ENCODE results near the gene DDX24. TPM values are rescaled to one million over a fixed set of nuclear protein-coding genes. Genes with fewer than 3 reads are reported as not detected.

Gene DDX24
- total RNA-seq, 1 donor from 2014 or later: 82.1 TPM

DNA sequence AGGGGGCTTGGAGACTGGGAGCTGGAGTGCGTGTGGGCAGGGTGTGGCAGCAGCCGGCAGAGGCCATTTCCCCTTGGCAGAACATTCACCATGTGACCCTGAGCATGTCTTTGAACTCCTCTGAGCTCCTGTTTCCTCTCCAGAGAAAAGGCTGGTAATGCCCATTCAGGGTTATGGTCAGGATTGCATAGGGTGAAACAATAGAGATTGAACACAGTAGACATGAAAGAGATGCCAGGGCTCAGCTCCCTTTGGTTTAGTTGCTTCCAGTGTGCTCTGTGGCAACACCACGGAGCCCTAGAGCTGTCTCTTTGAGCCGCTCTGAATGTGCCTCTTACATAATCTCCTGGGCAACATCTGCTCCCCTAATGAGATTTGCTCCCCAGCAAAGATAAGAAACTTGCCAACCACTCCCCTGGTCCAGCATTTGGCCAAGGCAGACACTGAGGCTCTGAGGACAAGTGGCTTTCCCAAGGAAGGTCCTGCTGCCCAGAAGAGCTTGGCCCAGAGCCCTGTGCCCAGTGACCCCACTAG, 34.1 kb upstream of the DDX24 start:
- DNase-seq (ENCODE audit: low spot score): peak; percentile 54

DNA sequence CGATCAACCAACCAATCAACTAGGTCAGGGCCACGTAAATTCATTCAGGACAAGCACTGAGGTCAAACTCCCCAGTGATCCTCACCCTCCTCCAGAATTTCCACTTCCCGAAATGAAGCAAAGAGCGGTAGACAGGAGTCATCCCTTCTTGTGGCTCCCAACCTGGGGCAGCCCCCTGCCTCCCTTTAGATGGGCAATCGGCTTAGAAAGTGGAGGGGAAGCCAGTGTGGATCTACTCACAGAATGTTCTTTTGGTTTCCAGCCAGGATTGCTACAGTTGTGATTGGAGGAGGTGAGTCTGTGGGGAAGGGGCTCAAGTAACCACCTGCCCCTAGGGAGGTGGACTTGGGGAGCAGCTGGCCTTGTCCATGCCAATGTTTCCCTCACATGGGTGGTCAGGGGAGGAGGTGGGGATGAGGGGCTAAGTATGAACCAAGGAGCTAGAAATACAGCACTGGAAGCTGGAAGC, 33.6 kb upstream of the DDX24 start:
- DNase-seq (ENCODE audit: low spot score): no peak

DNA sequence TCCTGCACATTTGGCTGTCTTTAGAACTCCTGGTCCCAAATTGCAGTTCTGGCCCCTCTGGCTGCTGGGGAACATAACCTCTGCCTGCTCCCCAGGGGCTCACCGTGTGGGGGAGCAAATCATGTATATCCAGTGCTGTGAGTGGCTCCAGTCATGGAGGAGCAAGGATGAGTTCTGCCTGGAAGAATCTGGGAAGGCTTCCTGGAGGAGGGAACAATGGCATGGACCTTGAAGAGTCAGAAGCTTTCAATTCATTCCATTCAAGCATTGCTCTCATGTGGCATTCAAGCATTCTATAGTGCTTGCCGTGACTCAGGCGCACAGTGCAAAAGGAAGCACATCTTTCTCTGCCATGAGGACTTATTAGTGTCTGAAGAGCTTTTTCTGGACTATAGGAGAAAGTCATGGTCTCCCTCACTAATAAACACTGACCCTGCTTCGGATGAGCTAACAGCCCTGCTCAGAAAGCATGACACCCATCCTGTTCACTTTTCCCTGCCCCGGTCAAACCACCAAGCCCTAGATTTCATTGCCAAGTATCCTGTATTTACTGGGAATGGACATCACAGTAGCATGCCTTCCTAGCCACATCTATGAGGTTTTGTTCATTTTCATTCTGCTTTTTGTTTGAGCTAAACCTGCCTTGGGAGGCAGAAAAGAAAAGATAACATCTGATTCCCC, 33.0 kb upstream of the DDX24 start:
- no peak for DNase-seq (ENCODE audit: low spot score)

DNA sequence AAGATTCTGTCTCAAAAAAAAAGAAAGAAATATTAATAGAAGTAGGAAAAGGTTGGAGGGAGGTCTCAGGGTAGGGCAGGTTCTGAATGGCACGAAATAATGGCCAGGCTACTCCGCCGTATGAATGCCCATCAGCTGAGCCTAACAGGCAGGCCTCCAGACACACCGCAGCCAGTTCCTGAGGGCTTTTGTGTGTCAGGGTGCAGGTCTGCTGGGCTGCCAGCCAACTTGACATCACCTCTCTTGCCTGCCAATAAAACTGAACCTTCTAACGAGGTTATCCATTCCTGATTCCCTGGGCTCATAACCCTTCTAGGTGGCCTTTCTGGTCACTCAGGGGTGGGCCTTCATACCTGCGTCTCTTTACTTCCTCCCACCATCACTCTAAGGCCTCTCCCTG, 32.5 kb upstream of the DDX24 start:
- no peak for DNase-seq (ENCODE audit: low spot score)

DNA sequence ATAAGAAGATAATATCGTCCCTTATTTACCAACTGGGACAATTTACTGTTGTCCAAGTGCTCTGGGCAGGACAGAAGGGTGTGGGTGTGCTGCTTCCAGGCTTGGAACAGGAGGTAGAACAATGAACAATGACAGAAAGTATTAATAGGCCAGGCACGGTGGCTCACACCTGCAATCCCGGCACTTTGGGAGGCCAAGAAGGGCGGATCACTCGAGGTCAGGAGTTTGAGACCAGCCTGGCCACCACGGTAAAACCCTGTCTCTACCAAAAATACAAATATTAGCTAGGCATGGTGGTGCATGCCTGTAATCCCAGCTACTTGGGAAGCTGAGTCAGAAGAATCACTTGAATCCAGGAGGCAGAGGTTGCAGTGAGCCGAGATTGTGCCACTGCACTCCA, 32.1 kb upstream of the DDX24 start:
- no peak for DNase-seq (ENCODE audit: low spot score)

DNA sequence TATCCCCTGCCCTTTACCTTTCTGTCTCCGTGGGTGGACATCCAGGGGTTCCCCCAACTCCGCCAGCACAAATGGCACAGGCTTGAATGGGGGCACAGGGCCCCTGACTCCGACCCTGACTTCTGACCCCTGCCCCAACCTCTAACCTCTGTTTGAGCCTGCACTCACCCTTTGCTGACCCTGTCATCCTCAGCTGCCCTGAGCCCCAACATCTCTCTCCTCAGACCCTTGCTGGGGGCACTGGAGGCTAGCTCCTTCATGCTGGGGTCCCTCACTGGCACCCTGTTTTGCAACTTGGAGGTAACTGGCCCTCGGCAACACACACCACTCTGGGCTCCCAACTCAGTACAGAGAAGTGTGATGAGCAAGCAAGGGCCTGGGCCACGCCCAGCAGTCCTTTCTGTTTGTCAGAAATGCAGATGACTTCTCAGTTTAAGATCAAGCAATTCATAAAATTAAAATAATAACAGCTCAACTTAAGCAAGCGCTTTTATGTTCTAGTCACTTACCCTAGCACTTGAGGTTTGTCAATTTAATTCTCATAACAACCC, 31.6 kb upstream of the DDX24 start:
- DNase-seq (ENCODE audit: low spot score): no peak

DNA sequence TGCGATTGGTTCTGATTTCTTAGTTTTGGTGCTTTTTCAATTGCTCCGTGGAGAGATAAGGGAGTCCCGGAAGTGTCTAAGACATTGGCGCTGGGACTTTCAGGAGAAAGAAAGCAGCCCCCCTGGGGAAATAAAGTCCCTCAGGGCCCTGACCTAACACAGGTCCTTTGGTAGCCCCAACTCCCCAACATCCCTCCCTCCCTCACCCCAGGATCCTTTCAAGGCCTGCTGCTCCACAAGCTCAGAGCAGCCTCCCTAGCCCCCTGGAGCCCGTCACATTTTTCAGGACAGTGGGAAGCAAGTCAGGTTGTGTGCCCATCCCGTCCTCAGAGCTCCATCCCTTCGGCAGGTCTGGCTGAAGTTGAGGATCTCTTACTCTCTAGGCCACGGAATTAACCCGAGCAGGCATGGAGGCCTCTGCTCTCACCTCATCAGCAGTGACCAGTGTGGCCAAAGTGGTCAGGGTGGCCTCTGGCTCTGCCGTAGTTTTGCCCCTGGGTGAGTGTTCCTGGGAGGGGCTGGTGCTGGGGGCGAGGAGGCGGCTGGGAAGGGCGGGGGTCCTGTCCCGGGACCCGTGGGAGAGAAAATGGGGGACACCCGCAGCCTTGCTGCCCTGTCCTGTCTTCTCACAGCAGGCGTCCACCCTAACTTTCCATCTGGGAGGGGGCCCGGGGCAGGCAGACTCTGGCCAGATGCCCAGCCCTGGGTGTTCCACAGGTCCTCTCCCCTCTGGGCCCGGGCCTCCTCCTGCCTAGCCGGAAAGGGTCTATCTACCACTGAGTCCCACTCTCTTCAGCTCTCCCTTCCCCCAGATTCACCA, 30.5 kb upstream of the DDX24 start:
- DNase-seq (ENCODE audit: low spot score): no peak

DNA sequence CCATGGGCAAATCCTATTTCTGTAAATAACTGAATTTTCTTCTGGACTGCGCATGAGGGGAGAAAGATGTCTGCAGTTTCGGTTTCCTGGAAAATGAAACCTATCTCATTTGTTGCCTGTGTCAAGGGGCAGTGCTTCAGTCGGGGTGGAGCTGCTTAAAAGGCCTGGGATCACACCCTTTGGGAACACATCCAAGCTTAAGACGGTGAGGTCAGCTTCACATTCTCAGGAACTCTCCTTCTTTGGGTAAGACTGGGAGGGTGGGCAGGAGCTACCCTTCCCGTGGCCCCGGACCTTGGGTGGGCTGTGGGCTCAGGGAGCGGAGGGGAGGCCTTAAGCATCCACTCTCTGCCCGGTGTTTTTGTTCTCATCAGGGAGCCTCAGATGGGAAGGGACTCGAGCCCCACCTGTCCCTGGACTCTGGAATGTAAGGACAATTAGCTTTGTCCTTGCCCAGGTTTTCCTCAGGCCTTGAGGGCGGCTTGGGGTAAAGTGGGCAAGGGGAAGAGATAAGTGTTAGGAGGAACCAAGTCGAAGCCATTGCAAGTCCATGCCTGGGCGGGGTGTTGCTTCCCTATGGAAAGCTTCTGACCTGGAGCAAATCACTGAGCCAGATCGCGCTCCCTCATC, 29.7 kb upstream of the DDX24 start, which contains the start of gene IFI27:
TSS of gene IFI27 (plus strand) at position 185 of the 630 bp plus-strand sequence.
- DNase-seq (ENCODE audit: low spot score): peak; percentile 60

DNA sequence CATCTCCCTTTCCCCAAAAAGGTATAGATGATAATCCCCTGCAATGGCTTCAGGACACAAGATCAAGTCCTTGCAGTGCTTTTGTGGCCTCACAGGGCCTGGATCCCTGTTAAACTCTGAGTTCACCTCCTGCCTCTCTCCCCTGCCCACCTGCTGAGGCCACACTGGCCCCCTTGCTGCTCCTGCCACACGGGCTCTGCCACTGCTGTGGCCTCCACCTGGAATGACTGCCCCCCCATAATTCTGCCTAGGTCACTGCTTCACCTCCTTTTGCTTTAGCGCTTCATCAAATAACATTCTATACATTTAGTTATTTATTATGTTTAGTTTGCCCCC, 28.9 kb upstream of the DDX24 start:
- no peak for DNase-seq (ENCODE audit: low spot score)

DNA sequence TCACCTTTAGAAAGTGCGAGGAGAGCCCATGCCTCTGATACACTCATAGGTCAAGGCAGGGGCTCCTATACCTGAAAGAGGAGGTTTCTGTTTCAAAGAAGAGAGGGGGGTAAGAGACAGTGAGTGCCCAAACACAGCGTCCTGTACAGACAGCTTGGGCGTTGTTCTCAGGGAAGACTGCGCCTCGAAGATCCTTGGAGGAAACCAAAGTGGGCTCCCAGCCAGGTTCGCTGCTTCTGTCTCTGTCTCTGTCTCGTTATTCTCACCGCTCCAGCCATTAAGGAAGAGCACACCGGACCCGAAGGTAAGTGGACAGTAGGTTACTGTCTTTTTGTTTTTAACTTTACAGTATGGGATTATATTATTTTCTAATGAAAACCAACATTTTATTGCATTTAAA, 23.7 kb upstream of the DDX24 start:
- no peak for DNase-seq (ENCODE audit: low spot score)

DNA sequence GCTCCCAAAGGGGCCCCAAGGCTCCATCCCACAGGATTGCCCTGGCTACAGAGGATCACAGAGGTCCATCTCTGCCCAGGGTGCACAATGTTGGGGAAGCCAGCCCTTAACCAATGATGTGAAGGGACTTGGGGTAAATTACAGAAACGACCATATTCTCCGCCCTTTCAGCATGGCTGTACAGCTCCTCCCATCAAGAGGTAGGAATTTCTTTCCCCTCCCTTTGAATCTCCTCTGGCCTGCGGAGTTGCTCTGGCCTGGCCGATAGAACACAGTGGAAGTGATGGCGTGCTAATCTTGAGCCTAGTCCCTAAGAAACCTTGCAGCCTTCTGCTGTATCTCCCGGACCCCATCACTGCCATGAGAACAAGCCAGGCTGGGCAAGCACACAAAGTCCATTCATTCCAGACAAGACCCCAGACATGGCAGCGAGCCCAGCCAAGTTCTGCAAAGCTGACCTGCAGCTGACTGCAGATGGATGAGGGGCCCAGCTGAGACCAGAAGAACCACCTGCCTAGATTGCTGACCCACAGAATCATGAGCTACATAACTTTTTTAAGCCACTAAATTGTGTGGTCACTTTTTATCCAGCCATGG, 22.6 kb upstream of the DDX24 start:
- DNase-seq (ENCODE audit: low spot score): no peak

DNA sequence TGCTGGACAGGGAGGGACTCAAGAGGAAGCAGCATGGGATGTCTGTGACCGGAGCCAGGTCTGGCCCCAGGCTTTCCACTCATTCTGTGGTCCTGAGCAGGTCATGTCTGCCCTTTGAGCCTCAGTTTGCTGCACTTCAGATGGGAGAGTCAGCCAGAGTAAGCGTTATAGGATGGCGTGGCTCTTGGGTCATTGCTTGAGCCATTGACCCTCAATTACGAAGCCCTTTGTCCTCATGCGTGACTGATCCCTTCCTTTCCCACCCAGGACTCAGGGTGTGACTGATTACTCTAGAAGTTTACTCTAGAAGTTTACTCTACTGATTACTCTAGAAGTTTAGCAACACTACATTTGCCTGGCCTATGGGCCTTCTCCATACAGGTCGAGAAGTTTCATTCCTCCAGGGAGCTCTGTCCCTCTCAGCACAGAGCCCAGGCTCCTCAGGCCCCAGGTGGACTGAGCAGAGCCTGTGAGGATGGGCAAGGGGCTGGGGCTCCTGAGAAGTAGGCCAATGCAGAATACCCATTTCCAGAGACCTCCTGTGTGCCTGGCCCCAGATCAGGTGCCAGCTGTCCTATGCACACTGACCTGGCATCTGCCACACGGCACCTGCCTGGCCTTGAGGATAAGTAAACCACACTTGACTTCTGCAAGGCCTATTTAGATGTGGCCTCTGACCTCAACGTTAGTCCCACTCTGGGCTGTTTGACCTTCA, 21.9 kb upstream of the DDX24 start:
- no peak for DNase-seq (ENCODE audit: low spot score)

DNA sequence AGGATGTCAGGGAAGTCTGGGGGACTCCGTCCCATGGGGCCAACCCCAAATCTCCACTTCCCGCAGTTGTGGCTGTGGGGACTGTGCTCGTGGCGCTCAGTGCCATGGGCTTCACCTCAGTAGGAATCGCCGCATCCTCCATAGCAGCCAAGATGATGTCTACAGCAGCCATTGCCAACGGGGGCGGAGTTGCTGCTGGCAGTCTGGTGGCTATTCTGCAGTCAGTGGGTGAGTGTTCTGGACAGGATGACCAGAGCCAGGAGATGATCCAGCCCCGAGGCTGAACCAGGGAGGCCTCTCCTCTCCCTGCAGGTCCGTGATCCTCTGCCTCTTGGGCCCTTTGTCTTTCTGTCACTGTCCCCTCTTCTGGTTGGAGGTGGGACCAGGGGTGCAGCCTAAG, 20.7 kb upstream of the DDX24 start:
- no peak for DNase-seq (ENCODE audit: low spot score)

DNA sequence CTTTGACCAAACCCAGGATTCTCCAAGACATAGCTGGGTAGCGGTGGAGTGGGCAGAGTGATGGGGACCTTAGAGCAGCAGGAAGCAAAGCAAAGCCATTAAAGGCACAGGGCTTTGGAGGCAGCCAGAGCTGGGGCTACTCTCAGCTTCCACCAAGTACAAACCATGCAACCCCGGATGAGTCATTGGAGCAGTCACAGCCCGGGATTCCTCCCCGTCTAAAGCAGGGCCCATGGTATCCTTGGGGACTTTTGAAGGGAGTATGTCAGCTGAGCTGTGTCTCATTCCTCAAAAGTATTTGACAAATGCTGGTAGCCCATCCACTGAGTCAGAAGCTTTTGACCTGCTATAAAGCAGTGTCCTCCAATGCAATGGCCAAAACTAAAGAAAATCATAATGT, 19.8 kb upstream of the DDX24 start:
- no peak for DNase-seq (ENCODE audit: low spot score)

DNA sequence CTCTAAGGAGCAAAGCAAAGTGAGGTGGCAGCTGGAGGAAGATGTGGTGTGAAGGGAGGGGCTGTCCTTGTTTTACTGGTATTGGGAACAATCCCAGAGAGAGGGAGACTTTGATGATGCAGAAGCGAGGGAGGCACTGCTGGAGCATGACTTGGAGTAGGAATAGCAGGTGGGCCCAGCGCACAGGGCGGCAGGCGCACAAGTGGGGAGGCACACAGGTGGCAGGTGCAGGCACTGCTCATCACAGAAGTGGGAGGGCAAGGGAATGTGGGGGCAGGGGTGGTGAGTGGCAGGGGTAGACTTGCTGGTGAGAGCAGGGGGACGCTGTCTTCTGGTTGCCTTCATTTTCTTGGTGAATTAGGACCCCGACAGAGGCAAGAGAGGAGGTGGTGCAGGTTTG, 18.0 kb upstream of the DDX24 start:
- no peak for DNase-seq (ENCODE audit: low spot score)

DNA sequence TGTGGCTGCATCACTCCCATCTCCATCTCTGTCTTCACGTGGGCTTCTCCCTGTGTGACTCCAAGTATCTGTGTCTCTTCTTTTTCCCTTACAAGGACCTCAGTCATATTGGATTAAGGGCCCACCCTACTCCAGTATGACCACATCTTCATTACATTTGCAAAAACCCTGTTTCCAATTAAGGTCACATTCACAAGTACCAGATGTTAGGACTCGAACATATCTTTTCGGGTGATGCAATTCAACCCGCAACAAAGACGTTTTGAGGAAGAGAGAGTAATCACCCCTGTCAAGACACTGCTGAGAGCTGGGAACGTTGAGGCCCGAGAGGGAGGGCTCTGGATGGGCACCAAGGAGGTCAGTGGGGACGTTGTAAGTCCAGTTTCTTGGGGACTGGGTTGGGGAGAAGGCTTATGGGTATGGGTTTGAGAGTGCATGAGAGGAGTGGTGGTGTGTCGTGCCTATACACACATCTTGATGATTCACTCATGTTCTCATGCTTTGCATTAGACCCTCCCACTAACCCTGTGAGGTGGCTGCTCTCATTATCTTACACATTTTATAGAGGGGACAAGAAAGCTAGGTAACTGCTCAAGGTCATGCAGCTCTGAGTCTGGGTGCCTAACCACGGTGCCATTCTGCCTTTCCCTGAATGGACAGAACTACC, 17.5 kb upstream of the DDX24 start:
- no peak for DNase-seq (ENCODE audit: low spot score)

DNA sequence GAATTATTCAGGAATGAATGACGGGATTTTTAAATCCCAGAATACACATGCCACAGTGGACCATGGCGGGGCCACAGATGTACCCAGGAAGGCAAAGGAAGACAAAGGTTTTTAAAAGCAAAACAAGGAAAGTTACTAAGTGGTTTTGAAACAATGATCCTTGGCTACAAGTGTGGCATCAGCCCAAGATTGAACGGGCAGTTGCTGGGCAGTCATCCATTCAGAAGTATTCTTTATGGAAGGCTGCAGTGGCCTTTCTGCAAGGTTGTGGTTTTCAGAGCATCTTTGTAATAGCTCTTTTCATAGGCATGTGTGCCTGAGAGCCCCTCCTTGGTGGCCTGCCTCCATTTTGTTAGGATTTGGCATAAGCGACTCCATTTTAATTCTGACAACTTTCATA, 16.1 kb upstream of the DDX24 start:
- no peak for DNase-seq (ENCODE audit: low spot score)

DNA sequence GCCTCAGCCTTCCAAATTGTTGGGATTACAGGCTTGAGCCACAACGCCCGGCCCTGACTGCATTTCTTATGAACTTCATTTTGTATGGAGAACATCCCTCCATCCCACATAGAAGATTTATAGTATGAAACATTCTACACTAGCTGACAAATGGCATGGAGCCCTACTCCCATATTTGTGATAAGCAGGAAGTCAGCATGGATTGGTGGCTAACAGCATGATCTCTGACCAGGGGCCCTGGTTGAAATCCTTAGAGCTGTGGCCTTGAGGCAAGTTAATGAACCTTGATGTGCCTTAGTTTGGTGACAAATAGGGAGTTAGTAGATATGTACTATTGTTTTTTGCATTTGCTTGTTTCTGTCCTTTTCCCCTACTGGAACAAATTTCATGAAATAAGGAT, 12.4 kb upstream of the DDX24 start:
- DNase-seq (ENCODE audit: low spot score): no peak

DNA sequence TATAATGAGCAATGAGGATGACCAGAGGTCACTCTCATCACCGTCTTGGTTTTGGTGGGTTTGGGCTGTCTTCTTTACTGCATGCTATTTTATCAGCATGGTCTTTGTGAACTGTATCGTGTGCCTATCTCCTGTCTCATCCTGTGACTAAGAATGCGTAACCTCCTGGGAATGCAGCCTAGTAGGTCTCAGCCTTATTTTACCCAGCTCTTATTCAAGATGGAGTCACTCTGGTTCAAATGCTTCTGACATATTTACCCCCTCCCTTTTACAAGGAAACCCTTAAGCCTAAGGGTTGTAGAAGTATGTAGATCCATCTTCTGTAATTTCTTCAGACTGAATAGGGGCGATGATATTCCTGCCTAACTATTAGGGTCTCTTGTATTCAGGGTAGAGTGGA, 8.5 kb upstream of the DDX24 start:
- no peak for DNase-seq (ENCODE audit: low spot score)

DNA sequence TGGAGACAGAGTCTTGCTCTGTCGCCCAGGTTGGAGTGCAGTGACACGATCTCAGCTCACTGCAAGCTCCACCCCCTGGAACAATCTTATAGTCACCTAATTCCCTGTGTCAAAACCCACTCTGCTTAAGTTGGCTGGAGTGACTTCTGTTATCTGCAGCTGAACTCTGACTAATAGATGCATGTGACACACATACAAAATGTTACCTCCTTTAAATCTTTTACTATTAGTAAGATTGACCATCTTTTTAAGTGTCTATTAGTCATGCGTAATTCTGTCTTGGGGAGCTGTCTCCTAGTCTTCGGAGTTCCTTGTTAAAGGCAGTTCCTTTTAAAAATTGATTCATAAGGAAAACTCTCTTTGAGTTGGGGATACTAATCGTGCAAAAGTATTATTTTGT, 7.5 kb upstream of the DDX24 start:
- DNase-seq (ENCODE audit: low spot score): no peak

DNA sequence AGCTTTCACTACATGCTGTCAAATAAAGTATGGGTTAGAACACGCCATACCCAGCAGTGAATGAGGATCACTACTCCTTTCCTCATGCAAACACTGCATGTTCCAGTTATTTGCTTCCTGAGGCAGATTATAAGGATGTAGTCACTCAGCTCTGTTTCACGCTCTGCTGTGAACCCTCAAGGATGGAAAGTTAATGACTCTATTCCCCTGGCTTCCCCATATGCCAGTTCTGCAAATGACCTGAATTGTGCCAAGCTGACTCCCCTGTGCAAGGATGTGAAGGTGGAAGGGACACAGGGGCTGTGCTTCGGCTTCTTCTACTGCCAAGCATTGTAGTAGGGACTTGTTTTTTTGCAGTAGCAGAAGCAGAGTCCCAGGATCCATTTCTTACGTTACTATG, 6.9 kb upstream of the DDX24 start:
- DNase-seq (ENCODE audit: low spot score): no peak
